T-cell (primary cell): ENCODE measurements around the gene ADAMTS17. TPM values are rescaled to one million over a fixed set of nuclear protein-coding genes. Genes with fewer than 3 reads are reported as not detected.

ENCODE experiments used
- ATAC-seq, 4 experiments: fragments of 200-7000 bp in 3 of 4; fragments of 150-1000 bp in 1 of 4; cut with Tn5 transposase; replicated peaks in 1 of 4; 1 replicate in 3 of 4; 2 replicates in 1 of 4; pipeline ENCODE4 v1.10.0; 2021; ENCODE audit warnings: moderate library complexity in 3 of 4, mild to moderate bottlenecking in 2 of 4, moderate number of reproducible peaks in 1 of 4
- CTCF ChIA-PET, 2 donors: fragments of 300-600 bp; sonication (Branson Sonifier 250); formaldehyde crosslinking; loops; one replicate each; lab custom pipeline; 2022; ENCODE audit warnings: antibody characterized with exemption in 2 of 2; lab: Charles Lee
- POLR2A ChIA-PET, 2 donors: fragments of 300-600 bp; sonication (Branson Sonifier 250); formaldehyde crosslinking; loops; one replicate each; lab custom pipeline; 2022; ENCODE audit warnings: antibody characterized with exemption in 2 of 2; lab: Charles Lee
- DNase-seq, 35 experiments: peaks; one replicate each; pipeline versions ENCODE4 v3.0.0 to v3.0.0-alpha.2; 2013 to 2023
- H3K27ac ChIP-seq: one replicate; pipeline ENCODE4 v1.5.1; 2013; ENCODE audit warnings: low read length
- H3K27me3 ChIP-seq, 2 experiments: replicated peaks in 1 of 2; 1 replicate in 1 of 2; 2 replicates in 1 of 2; pipeline versions ENCODE4 v1.6.1 to v1.7.0; 2013; ENCODE audit warnings: low read length in 1 of 2, mixed read lengths in 1 of 2; ENCODE audit not compliant: control insufficient read depth in 2 of 2, insufficient read depth in 2 of 2; ENCODE audit errors: extremely low read depth in 1 of 2
- H3K36me3 ChIP-seq, 2 donors: 1 replicate in 1 of 2; 2 replicates in 1 of 2; pipeline versions ENCODE4 v1.6.1 to v1.7.0; 2013; ENCODE audit warnings: low read length in 1 of 2; ENCODE audit not compliant: control insufficient read depth in 2 of 2, insufficient read depth in 1 of 2; ENCODE audit errors: extremely low read depth in 1 of 2
- H3K4me1 ChIP-seq, 2 experiments: 1 replicate in 1 of 2; 2 replicates in 1 of 2; pipeline versions ENCODE4 v1.6.1 to v1.7.0; 2013; ENCODE audit warnings: low read length in 2 of 2, mixed read lengths in 1 of 2; ENCODE audit not compliant: insufficient read depth in 2 of 2, control insufficient read depth in 1 of 2; ENCODE audit errors: extremely low read depth in 1 of 2
- H3K4me3 ChIP-seq, 2 donors: 1 replicate in 1 of 2; 2 replicates in 1 of 2; pipeline versions ENCODE4 v1.5.1 to v1.7.0; 2013; ENCODE audit warnings: mild to moderate bottlenecking in 2 of 2, low read length in 1 of 2, moderate library complexity in 1 of 2; ENCODE audit not compliant: control insufficient read depth in 1 of 2; ENCODE audit errors: extremely low read depth in 1 of 2
- H3K9me3 ChIP-seq: 2 replicates; pipeline ENCODE4 v1.7.0; 2013
- H3K27ac Mint-ChIP-seq, 2 donors: one replicate each; pipeline ENCODE4 v1.8.0; 2020 to 2021; ENCODE audit warnings: mild to moderate bottlenecking in 2 of 2, mixed read lengths in 2 of 2
- H3K27me3 Mint-ChIP-seq, 2 donors: one replicate each; pipeline ENCODE4 v1.8.0; 2021 to 2022; ENCODE audit warnings: mixed read lengths in 2 of 2
- H3K36me3 Mint-ChIP-seq: one replicate; pipeline ENCODE4 v1.8.0; 2021; ENCODE audit warnings: mixed read lengths
- H3K4me1 Mint-ChIP-seq, 3 donors: one replicate each; pipeline ENCODE4 v1.8.0; 2020 to 2022; ENCODE audit warnings: mixed read lengths in 3 of 3, mild to moderate bottlenecking in 1 of 3
- H3K4me3 Mint-ChIP-seq, 3 donors: one replicate each; pipeline ENCODE4 v1.8.0; 2020 to 2022; ENCODE audit warnings: mild to moderate bottlenecking in 3 of 3, mixed read lengths in 3 of 3, moderate library complexity in 3 of 3
- H3K9me3 Mint-ChIP-seq, 3 donors: one replicate each; pipeline ENCODE4 v1.8.0; 2020 to 2022; ENCODE audit warnings: mixed read lengths in 3 of 3
- WGBS: methylation state at CpG from one replicate; pipeline ENCODE4 v1.1.5; 2013; ENCODE audit warnings: missing lambda C conversion rate; ENCODE audit not compliant: insufficient coverage; 5-methylcytosine and 5-hydroxymethylcytosine counted together
- total RNA-seq, 35 experiments: library from RNA in 6 of 35; stranded (reverse) in 6 of 35; fragments of 120-200 nt in 1 of 35; gene quantifications; one replicate each; pipeline versions ENCODE4 v1.2.1 to v1.2.4 and lab custom pipeline; 2013 to 2026

ADAMTS17 gene
- total RNA-seq, 5 donors from 2014 or later (not counting 1 experiment from before 2014, with no cell fraction given): 8.9 to 17.8 (median 11.6) TPM

GRCh38 chr15:100204771-100205170 is 137.0 kb downstream of the ADAMTS17 start:
- H3K4me3 ChIP-seq: no peak overlapping the region
- WGBS: 95% methylated on average over 2 of the region's 4 CpGs
- no peaks in the 10 kb centered on the region for H3K36me3 ChIP-seq
- H3K4me1 ChIP-seq: peaks cover 0 to 28% of the 10 kb centered on the region in 2 experiments
- H3K27me3 ChIP-seq: peaks cover 0 to 5% of the 10 kb centered on the region in 2 experiments
- ATAC-seq: no peak
- H3K9me3 Mint-ChIP-seq: no peaks in the 10 kb centered on the region
- H3K4me1 Mint-ChIP-seq: peaks cover 15 to 23% (median 22%) of the 10 kb centered on the region in 3 donors
- CTCF ChIA-PET: no interaction called here
- H3K36me3 Mint-ChIP-seq: peaks cover 26% of the 10 kb centered on the region
- POLR2A ChIA-PET: no interaction called here
- no peaks in the 10 kb centered on the region for H3K9me3 ChIP-seq
- no peaks in the 10 kb centered on the region for H3K27me3 Mint-ChIP-seq
- H3K27ac Mint-ChIP-seq: no peak overlapping the region
- H3K27ac ChIP-seq: no peak overlapping the region
- H3K4me3 Mint-ChIP-seq: no peak overlapping the region
- DNase-seq: no peak

GRCh38 chr15:100204211-100204610 is 137.6 kb downstream of the ADAMTS17 start:
- Mint-ChIP-seq H3K4me1 (peaks cover 15 to 24% (median 22%) of the 10 kb centered on the region in 3 donors), H3K9me3 (no peaks in the 10 kb centered on the region), H3K27me3 (no peaks in the 10 kb centered on the region), H3K27ac (no peak overlapping the region), H3K36me3 (peaks cover 26% of the 10 kb centered on the region), H3K4me3 (no peak overlapping the region)
- ChIA-PET CTCF (no interaction called here), POLR2A (no interaction called here)
- Histone ChIP-seq H3K27ac (no peak overlapping the region), H3K36me3 (no peaks in the 10 kb centered on the region), H3K27me3 (peaks cover 0 to 5% of the 10 kb centered on the region in 2 experiments), H3K4me3 (no peak overlapping the region), H3K4me1 (peaks cover 0 to 28% of the 10 kb centered on the region in 2 experiments), H3K9me3 (no peaks in the 10 kb centered on the region)
- no peak for ATAC-seq
- DNase-seq: no peak
- 100% methylated on average over 1 of the region's 1 CpG for WGBS

GRCh38 chr15:100202309-100202960 is 139.3 kb downstream of the ADAMTS17 start:
- CTCF ChIA-PET: interaction anchor here in 1 of 2 donors (0.8 kb wide), 1 partner anchor 115 kb away, joined by 3 read pairs; no protein-coding TSS in a partner anchor
- no peak for ATAC-seq
- 100% methylated on average over 1 of the region's 5 CpGs for WGBS

GRCh38 chr15:100201376-100202280 is 140.1 kb downstream of the ADAMTS17 start:
- H3K36me3 ChIP-seq: no peaks in the 10 kb centered on the region
- H3K27ac Mint-ChIP-seq: peak overlapping the region; percentile 17 to 78
- peak overlapping the region; percentile 6 to 8 for H3K4me3 ChIP-seq
- H3K27me3 ChIP-seq: peaks cover 0 to 2% of the 10 kb centered on the region in 2 experiments
- H3K9me3 ChIP-seq: no peaks in the 10 kb centered on the region
- no peaks in the 10 kb centered on the region for H3K27me3 Mint-ChIP-seq
- H3K4me1 Mint-ChIP-seq: peaks cover 15 to 24% (median 22%) of the 10 kb centered on the region in 3 donors
- ChIA-PET POLR2A (no interaction called here), CTCF (interaction anchor here in 1 of 2 donors (0.8 kb wide), 1 partner anchor 116 kb away, joined by 3 read pairs; no protein-coding TSS in a partner anchor)
- ATAC-seq (peak; percentile 45 to 72 (median 54)), DNase-seq (peak in 8 of 35 experiments; percentile 2 to 37 (median 6))
- peaks cover 17% of the 10 kb centered on the region for H3K36me3 Mint-ChIP-seq
- H3K4me3 Mint-ChIP-seq: peak overlapping the region; percentile 42 to 56 (median 47)
- no peak overlapping the region for H3K27ac ChIP-seq
- WGBS: 16% methylated on average over 9 of the region's 18 CpGs
- no peaks in the 10 kb centered on the region for H3K9me3 Mint-ChIP-seq
- peaks cover 0 to 28% of the 10 kb centered on the region in 2 experiments for H3K4me1 ChIP-seq

More at GRCh38 chr15:100202309-100202960, 139.3 kb downstream of the ADAMTS17 start:
- no peaks in the 10 kb centered on the region for H3K27me3 Mint-ChIP-seq
- no peaks in the 10 kb centered on the region for H3K36me3 ChIP-seq
- H3K36me3 Mint-ChIP-seq: peaks cover 21% of the 10 kb centered on the region
- H3K27me3 ChIP-seq: peaks cover 0 to 2% of the 10 kb centered on the region in 2 experiments
- POLR2A ChIA-PET: no interaction called here
- no peaks in the 10 kb centered on the region for H3K9me3 ChIP-seq
- no peak overlapping the region for H3K27ac Mint-ChIP-seq
- no peak overlapping the region for H3K4me3 ChIP-seq
- no peaks in the 10 kb centered on the region for H3K9me3 Mint-ChIP-seq
- no peak for DNase-seq
- H3K27ac ChIP-seq: no peak overlapping the region
- peaks cover 0 to 28% of the 10 kb centered on the region in 2 experiments for H3K4me1 ChIP-seq
- H3K4me3 Mint-ChIP-seq: peak overlapping the region in 1 of 3 donors; percentile 56
- peaks cover 15 to 24% (median 22%) of the 10 kb centered on the region in 3 donors for H3K4me1 Mint-ChIP-seq

GRCh38 chr15:100200287-100200880 is 141.4 kb downstream of the ADAMTS17 start:
- ATAC-seq (no peak), DNase-seq (no peak)
- Histone ChIP-seq H3K4me1 (peaks cover 0 to 28% of the 10 kb centered on the region in 2 experiments), H3K4me3 (no peak overlapping the region), H3K36me3 (no peaks in the 10 kb centered on the region), H3K9me3 (no peaks in the 10 kb centered on the region), H3K27me3 (peaks cover 0 to under 1% of the 10 kb centered on the region in 2 experiments), H3K27ac (no peak overlapping the region)
- CTCF ChIA-PET: no interaction called here
- H3K9me3 Mint-ChIP-seq: no peaks in the 10 kb centered on the region
- no peak overlapping the region for H3K27ac Mint-ChIP-seq
- POLR2A ChIA-PET: no interaction called here
- H3K36me3 Mint-ChIP-seq: peaks cover 15% of the 10 kb centered on the region
- peaks cover 15 to 24% (median 22%) of the 10 kb centered on the region in 3 donors for H3K4me1 Mint-ChIP-seq
- no peaks in the 10 kb centered on the region for H3K27me3 Mint-ChIP-seq
- H3K4me3 Mint-ChIP-seq: no peak overlapping the region
- WGBS: 94% methylated on average over 21 of the region's 22 CpGs
